WERI-Rb-1 (cell line): ENCODE data around the gene CUL4A.

Source experiments
- DNase-seq: peaks from one replicate; pipeline ENCODE4 v3.0.0-alpha.2; 2020
- H3K27ac ChIP-seq: fragments of 250-450 bp; sonication (Bioruptor Pico); 2 replicates; pipeline ENCODE4 v1.5.1; 2020; ENCODE audit warnings: mild to moderate bottlenecking, moderate library complexity
- H3K27me3 ChIP-seq: fragments of 250-450 bp; sonication (Bioruptor Pico); 2 replicates; pipeline ENCODE4 v1.5.1; 2021; ENCODE audit warnings: mild to moderate bottlenecking, low read depth, moderate library complexity; ENCODE audit not compliant: insufficient read depth, severe bottlenecking
- H3K36me3 ChIP-seq: fragments of 250-450 bp; sonication (Bioruptor Pico); 2 replicates; pipeline ENCODE4 v1.5.1; 2020; ENCODE audit warnings: mild to moderate bottlenecking, moderate library complexity
- H3K4me3 ChIP-seq: 2 replicates; pipeline ENCODE4 v1.5.1; 2011; ENCODE audit warnings: low read depth, mild to moderate bottlenecking, control low read depth, low read length
- H3K9me3 ChIP-seq: fragments of 250-450 bp; sonication (Bioruptor Pico); 2 replicates; pipeline ENCODE4 v1.5.1; 2021; ENCODE audit warnings: mild to moderate bottlenecking, moderate library complexity; ENCODE audit not compliant: severe bottlenecking
- CTCF ChIP-seq: IDR thresholded peaks from 2 replicates; pipeline ENCODE4 v1.5.1; 2011; ENCODE audit warnings: low read depth, mild to moderate bottlenecking, control low read depth, inconsistent platforms, low read length

CUL4A gene

GRCh38 chr13:113223070-113223469 is 13.7 kb downstream of the CUL4A start:
- no peaks in the 10 kb centered on the region for H3K9me3 ChIP-seq
- H3K27me3 ChIP-seq, result no peaks in the 10 kb centered on the region
- no peak for TF ChIP-seq CTCF
- no peak overlapping the region for H3K4me3 ChIP-seq
- no peak for DNase-seq
- H3K27ac ChIP-seq, result no peak overlapping the region
- H3K36me3 ChIP-seq, result peaks cover 98% of the 10 kb centered on the region

- TF ChIP-seq CTCF, result no peak
- H3K27me3 ChIP-seq, result no peaks in the 10 kb centered on the region
- peaks cover 96% of the 10 kb centered on the region for H3K36me3 ChIP-seq
- no peak overlapping the region for H3K27ac ChIP-seq
- H3K4me3 ChIP-seq, result no peak overlapping the region
- no peaks in the 10 kb centered on the region for H3K9me3 ChIP-seq
- no peak for DNase-seq
These were observed 15.1 kb downstream of the CUL4A start for GRCh38 chr13:113224486-113224885.

GRCh38 chr13:113225515-113225914 is 16.1 kb downstream of the CUL4A start:
- H3K4me3 ChIP-seq, result no peak overlapping the region
- no peak for TF ChIP-seq CTCF
- no peaks in the 10 kb centered on the region for H3K9me3 ChIP-seq
- H3K27ac ChIP-seq, result no peak overlapping the region
- peaks cover 94% of the 10 kb centered on the region for H3K36me3 ChIP-seq
- H3K27me3 ChIP-seq, result no peaks in the 10 kb centered on the region
- no peak for DNase-seq

GRCh38 chr13:113226873-113227450 is 17.5 kb downstream of the CUL4A start:
- no peaks in the 10 kb centered on the region for H3K27me3 ChIP-seq
- TF ChIP-seq CTCF, result no peak
- H3K27ac ChIP-seq, result no peak overlapping the region
- DNase-seq, result no peak
- H3K9me3 ChIP-seq, result no peaks in the 10 kb centered on the region
- H3K4me3 ChIP-seq, result no peak overlapping the region
- peaks cover 86% of the 10 kb centered on the region for H3K36me3 ChIP-seq

- no peaks in the 10 kb centered on the region for H3K27me3 ChIP-seq
- H3K27ac ChIP-seq, result no peak overlapping the region
- peaks cover 68% of the 10 kb centered on the region for H3K36me3 ChIP-seq
- no peaks in the 10 kb centered on the region for H3K9me3 ChIP-seq
- no peak overlapping the region for H3K4me3 ChIP-seq
- DNase-seq, result no peak
- TF ChIP-seq CTCF, result no peak
These were observed 19.7 kb downstream of the CUL4A start for GRCh38 chr13:113229161-113229560.

- H3K27ac ChIP-seq, result no peak overlapping the region
- H3K27me3 ChIP-seq, result no peaks in the 10 kb centered on the region
- no peak for DNase-seq
- H3K9me3 ChIP-seq, result no peaks in the 10 kb centered on the region
- H3K36me3 ChIP-seq, result peaks cover 67% of the 10 kb centered on the region
- no peak for TF ChIP-seq CTCF
- H3K4me3 ChIP-seq, result no peak overlapping the region
These were observed 20.4 kb downstream of the CUL4A start for GRCh38 chr13:113229791-113230190.
